GM19238 (cell line): ENCODE measurements around the gene ACAP2.
"Not testable (repeated sequence)": the region's sequence is repeated elsewhere in the genome, so short reads cannot be mapped to it uniquely, and the experiment has no call there.

Experiments
- DNase-seq: peaks from one replicate; pipeline ENCODE4 v3.0.0; 2011; ENCODE audit warnings: low spot score; ENCODE audit not compliant: insufficient read length

Gene ACAP2

DNA sequence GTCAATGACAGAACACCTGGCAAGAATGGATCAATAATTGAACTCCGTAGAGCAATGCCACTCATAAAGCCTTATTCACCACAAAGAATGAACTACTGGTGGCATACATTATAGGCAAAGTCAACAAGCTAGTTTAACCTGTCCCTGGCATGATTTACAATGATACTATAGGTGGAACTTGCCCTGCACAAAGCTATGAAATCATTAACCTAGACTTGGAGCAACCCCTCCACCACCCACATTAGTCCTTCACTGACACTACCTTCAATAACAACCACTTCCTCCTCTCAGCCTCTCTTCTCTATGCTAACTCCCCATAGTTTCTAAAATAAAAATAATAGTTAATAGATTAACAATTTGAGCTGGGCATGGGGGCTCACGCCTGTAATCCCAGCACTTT is 54.4 kb downstream of the ACAP2 start:
- no peak for DNase-seq

DNA sequence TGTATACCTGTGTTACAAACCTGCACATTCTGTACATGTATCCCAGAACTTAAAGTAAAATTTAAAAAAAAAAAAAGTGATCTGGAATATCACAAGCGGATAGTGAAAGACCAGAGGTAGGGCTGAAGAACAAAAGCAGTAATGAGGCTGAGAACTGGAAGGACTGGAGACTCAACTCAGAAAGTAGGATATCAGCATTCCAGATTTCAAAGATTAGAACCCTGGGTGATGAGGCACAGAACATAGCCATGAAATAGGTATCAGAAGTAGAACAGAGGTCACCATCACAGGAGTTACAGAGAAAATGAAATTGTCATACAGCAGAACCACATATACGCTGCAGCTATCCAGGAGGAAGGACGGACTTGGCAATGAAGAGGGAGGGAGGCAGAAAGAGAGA is 56.1 kb downstream of the ACAP2 start:
- no peak for DNase-seq

DNA sequence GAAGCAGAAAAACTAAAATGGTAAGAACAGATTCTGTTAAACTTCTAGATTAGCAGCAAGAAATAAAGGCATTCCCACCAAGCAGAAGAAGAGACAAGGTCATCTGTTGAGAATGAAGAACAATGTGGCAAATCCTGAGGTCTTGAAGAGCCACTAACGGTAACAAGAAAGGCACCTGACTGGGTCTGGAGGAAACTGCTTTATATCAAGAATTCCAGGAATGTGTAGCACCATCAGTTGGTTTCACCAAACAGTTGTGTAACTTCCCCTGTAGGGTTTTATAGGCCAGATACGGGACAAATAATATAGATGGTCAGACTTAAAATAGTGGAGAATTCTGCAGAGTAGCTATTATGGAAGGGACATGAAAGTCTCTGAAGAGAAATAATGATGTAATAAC is 57.3 kb downstream of the ACAP2 start:
- DNase-seq: no peak

DNA sequence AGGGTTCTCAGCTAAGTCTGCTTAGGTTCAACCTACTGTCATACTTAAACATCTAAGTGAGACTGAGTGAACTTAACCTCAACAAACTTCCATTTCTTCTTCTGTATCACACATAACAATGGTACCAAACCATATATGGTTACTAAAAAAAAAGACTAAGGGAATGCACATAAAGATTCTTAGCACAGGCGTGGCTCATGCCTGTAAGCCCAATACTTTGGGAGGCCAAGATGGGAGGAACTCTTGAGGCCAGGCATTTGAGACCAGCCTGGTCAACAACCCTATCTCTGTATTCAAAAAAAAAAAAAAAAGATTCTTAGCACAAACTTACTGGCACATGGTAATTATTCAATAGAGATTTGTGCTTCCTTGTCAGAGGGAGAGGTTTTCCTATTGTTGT is 57.9 kb downstream of the ACAP2 start:
- no peak for DNase-seq

DNA sequence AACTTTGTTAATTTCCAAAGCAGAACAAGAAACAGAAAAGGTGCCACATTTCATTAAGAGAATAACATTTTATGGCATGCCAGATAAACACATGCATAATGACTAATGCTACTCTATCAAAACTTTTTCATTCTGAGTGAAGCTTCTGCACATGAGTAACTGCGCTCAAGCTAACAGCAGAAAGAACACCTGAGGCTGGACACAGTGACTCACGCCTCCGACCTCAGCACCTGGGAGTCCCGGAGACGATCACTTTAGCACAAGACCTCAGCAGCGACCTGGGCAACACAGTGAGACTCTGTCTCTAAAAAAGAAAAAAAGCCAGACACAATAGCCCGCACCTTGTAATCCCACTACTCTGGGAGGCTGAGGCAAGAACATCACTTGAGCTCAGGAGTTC is 70.6 kb downstream of the ACAP2 start:
- no peak for DNase-seq

DNA sequence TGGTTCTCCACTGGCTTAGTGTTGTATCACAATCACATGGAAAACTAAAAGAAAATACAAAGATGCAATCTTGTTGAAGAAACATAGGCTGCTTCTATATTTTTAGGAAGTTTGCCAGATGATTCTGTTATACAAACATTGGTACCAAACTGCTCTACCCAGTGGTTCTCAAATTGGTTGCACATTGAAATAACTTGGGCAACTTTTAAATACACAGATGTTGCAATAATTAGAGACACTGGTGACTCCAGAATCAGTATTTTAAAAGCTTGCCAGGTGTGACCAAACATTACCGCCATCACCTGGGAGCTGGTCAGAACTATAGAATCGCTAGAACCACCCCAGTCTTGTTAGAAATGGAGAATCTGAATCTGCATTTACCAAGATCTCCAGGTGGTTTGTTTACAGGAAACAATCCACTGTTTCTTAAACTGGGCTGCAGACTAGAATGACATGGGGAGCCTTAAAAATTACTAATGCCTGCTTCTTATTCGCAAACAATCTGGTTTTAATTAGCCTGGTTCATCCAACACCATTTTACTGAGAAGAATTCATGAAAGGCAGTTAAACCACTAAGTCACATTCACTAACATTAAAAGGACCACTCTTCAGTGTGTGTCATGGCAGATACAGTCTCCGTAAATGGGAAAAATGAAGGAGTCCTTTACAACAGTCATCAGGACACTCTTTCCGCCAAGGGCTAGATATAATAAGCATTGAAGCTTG is 76.5 kb downstream of the ACAP2 start:
- DNase-seq: no peak

DNA sequence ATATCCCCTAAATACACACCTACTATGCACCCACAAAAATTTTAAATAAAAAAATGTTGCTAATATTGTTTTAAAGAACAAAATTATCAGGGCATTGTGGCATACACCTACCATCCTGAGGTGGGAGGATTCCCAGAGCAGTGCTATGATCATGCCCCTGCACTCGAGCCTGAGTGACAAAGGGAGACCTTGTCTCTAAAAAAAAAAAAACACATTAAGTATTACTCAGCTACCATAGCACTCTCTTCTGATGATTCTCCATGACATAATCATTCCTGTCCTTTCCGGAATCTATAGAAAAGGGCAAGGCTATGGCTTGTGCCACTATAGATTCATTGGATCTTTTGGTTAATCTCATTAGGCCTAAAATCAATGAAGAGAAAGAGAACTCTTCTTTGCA is 77.4 kb downstream of the ACAP2 start:
- DNase-seq: no peak

DNA sequence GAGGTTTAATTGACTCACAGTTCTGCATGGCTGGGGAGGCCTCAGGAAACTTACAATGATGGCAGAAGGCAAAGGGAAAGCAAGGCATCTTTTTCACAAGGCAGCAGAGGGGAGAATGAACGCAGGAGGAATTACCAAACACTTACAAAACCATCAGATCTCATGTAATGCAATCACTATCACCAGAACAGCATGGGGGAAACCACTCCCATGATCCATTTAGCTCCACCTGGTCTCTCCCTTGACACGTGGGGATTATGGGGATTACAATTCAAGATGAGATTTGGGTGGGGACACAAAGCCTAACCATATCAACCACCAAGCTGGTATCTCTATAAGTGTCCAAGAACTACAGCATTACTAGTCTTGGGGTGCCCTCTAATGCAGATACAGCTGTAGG is 85.0 kb downstream of the ACAP2 start:
- not testable (repeated sequence) for DNase-seq

DNA sequence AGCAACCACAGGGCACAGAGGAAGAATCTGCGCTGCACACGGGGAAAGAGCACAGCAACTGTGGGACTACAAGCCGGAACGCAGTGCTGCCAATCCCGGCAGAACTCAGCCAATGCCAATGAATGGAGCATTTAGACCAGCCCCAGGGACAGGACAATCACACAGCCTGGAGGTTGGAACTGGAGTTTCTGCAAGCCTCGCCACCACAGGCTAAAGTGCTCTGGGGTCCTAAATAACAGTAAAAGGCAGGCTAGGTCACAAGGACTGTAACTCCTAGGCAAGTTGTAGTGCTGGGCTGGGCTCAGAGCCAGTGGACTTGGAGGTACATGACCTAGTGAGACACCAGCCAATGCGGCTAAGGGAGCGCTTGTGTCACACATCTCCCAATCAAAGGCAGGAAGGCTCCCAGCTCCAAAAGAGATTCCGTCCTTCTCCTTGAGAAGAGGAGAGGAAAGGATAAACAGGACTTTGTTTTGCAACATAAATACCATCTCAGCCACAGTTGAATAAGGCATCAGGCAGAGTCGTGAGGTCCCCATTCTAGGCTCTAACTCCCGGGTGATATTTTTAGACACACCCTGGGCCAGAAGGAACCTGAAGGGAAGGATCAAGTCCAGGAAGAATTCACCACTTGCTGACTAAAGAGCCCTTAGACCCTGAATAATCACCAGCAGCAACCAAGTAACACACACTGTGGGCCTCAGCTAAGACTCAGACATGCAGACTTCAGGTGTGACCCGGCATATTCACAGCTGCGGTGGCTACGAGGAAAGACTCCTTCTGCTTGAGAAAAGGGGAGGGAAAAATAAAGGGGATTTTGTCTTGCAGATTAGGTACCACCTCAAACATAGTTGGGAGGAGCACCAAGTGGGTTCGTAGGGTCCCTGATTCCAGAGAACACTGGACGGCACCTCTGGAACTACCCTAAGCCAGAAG is 86.4 kb downstream of the ACAP2 start:
- no peak for DNase-seq

DNA sequence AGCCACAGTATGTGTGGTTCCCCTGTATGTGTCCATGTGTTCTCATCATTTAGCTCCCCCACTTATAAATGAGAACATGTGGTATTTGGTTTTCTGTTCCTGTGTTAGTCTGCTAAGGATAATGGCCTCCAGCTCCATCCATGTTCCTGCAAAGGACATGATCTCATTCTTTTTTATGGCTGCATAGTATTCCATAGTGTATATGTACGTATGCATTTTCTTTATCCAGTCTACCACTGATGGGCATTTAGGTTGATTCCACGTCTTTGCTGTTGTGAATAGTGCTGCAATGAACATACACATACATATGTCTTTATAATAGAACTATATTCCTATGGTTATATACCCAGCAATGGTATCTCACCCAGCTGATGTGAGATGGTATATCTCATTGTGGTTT is 88.8 kb downstream of the ACAP2 start:
- not testable (repeated sequence) for DNase-seq

DNA sequence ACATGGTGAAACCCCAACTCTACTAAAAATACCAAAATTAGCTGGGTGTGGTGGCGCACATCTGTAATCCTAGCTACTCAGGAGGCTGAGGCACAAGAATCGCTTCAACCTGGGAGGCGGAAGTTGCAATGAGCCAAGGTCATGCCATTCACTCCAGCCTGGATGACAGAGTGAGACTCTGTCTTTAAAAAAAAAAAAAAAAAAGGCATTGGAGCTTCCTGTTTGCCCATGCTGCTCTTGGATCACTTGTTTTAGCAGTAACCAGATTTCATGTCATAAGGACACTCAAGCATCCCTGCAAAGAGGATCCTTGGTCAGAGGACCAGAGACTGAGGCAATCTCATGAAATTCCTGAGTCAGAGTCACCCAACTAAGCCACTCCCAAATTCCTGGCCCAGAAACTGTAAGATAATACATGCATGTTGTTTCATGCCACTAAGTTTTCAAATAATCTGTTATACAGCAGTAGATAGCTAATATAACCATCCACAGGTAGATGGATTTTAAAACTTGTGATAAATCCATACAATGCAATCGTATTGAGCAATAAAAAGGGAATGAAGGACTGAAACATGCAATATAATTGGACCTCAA is 89.8 kb downstream of the ACAP2 start:
- no peak for DNase-seq

DNA sequence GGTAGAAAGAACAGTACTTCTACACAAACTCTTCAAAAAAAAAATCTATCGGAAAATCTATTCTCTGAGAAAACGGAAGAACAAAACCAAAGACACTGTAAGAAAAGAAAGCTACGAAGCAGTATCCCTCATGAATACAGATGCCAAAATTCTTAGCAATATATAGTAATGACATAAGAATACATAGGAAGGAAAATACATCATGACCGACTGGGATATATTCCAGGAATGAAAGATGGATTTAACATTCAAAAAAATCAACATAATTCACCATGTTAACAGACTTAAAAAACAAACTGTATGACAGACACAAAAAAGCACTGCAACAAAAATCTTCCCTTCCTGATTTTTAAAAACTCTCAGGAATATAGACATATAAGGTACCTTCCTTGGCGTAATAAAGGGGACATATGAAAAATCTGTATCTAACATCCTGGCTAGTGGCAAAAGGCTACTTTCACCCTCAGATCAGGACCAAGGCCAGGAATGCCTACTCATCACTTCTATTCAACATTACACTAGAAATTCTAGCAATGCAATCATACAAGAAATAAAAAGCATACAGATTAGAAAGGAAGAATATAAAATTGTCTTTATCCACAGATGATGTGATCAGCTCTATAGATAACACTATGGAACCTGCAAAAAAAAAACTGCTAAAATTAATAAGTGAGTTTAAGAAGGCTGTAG is 94.2 kb downstream of the ACAP2 start:
- DNase-seq: no peak

DNA sequence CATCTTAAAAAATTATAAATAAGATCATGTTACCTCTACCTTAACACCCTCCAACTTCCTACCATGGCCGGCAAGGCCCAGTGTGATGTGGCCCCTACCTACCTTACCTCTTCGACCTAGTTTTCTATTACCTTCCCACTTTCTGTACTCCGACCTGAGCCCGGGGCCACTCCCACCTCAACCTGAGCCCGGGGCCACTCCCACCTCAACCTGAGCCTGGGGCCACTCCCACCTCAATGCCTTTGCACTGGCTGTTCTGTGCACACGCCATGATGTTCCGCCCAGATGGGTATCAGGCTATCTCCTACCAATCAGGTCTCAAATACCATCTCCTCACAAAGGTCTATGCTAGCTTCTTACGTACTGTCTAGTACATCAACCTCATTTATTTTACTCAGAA is 105.1 kb downstream of the ACAP2 start:
- DNase-seq: no peak

DNA sequence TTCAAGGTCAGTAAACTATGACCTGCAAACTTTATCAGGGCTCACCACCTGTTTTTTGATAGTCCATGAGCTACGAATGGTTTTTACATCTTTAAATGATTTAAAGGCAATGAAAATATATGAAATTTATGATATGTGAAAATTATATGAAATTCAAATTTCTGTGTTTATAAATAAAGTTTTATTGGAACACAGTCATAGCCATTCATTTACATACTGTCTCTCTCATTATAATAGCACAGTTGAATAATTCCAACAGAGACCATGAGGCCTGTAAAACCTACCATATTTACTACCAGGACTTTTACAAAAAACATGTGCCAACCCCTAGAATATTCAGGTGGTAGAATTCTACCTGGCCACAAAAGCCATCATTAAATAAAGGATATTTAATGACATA is 107.9 kb downstream of the ACAP2 start:
- no peak for DNase-seq

DNA sequence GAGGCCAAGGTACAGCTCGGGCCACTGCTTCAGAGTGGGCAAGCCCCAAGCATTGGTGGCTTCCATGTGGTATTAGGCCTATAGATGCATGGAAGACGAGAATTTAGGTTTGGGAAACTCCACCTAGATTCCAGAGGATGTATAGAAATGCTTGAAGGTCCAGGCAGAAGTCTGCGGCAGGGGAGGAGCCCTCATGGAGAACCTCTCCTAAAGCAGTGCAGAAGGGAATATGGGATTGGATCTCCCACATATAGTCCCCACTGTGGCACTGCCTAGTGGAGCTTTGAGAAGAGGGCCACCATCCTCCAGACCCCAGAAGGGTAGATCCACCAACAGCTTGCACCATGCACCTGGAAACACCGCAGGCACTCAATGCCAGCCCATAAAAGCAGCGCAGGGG is 123.8 kb downstream of the ACAP2 start:
- DNase-seq: no peak

DNA sequence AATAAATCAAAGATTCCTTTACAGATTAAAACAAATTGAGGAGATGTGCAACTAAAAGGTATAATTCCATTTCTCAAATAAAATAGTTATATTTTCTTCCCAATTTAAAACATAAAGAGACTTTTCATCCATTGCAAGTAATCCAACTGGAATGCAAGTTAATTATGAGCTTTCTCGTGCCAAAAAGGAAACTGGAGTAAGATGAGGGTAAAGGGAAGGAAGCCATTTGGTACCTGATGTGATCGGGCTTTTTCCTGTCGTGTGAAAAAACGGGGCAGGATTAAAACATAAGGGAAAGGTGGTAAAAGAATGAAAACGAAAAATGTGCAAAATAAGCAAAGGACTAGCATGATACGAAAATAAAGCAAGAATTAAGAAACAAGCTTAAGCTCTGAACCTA is 130.1 kb downstream of the ACAP2 start:
- no peak for DNase-seq

DNA sequence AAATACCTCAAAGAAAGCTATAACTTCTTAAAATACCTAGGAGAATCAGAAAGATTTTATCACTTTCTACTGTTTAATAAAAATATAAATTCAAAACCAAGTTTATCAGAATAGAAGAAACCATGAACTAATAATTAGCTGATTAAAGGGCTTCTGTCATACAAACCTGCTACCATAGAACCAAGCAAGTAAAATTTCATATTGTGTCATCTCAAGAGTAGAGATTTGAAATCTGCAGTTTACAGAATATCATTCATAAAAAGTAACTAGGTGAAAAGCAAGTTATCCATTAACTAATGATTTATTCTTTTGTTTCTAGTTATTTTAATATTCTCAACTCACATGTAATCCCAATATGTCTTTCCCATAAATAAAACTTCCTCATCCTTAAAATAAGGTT is 135.1 kb downstream of the ACAP2 start:
- DNase-seq: no peak

DNA sequence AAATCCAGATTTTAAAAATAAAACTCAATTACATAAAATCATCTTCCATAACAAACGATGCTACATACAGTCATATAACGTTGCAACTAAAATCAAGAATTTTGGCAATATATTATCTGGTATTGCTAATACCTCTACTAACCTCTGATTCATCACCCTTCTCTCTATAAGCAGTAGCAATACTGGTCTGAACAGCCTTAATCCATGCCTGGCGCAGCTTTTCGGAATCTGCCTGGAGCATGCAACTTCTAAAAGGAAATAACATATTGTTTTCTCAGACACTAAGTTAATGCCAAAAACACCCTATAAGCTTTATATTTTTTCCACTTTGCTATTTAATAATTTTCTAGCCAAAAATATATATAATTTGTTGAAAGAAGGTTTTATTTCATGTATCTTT is 136.5 kb downstream of the ACAP2 start:
- no peak for DNase-seq

DNA sequence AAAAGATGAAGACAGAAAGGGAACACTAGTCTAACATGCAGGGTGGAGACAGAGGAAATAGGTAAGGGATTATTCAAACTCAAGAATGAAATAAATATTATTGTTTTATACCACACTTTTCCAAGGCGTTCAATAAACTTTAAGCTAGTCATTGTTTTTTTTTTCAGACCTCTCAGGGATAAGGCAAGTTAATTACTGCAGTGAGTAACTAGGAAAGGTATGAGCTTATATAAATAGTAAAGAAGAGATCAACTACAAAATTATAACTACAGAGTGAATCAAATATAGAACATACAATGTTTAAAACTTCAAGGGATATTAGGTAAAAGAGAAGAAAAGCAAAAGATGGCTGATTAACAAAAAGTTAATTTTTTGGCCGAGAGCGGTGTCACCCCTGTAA is 140.4 kb downstream of the ACAP2 start:
- no peak for DNase-seq

DNA sequence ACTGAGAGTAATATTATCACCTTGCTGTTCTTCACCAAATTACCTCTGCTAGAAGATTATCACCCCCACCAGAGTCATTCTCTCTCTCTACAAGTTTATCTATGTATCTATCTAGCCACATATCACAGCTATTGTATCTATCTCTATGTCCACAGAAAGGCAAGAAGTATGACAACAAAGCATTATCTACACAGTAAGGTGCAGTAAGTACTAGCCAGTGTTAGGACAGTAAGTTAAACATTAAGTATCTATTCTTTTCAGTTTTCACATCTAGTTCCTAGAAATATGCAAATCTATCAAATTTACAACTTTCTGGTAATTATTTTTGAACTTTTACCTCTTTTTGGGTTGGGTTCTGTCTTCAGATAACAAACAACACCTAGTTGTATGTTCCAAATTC is 145.4 kb downstream of the ACAP2 start:
- DNase-seq: no peak

DNA sequence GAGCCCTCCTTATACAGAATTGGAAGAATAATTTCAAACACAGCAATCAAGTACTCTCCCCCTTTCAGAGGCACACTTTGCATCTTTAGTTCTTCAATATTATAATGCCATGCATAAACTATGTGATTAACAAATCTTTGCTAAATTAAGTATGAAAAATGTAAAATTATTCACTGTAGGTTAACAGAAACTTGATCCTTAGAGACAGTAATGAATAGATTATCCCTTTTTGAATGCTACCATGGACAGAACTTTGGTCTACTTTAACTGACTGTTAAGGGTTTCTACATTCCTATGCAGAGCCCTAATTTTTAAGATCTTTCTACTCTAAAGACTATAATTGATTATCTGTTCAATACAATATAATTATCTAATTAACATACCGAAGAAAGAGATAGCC is 146.2 kb downstream of the ACAP2 start:
- DNase-seq: no peak

DNA sequence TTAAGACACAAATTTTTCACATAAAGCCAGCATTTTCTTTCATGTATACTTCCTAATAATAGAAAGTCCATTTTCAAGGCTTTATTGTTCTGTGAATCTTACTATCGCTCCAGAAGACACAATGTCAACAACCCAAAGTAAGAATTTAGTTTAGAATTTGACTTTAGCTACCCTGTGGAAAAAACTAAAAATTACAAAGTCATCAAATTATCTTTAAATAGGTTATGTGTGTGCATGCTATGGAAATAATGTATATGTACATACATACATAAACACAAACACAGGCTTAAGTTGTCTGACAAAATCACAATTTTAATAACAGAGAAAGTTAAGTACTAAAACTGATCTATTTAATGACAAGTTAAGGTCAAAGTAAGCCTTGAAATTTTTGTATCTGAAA is 151.7 kb downstream of the ACAP2 start:
- DNase-seq: no peak
